Renal pelvis (tissue), 4 donors: ENCODE measurements around the gene RFX2. TPM values are rescaled to one million over a fixed set of nuclear protein-coding genes. Genes with fewer than 3 reads are reported as not detected.
A peak's percentile ranks its signal among the peaks of the same experiment; 100 is the strongest.
"Not testable (repeated sequence)": the region's sequence is repeated elsewhere in the genome, so short reads cannot be mapped to it uniquely, and the experiment has no call there.

Experiments used
- DNase-seq: peaks from one replicate; pipeline ENCODE4 v3.0.0-alpha.2; 2013
- polyA plus RNA-seq, 3 donors: library from polyadenylated mRNA; unstranded; fragments of 120-200 nt; gene quantifications; one replicate each; pipeline ENCODE4 v1.2.1, GENCODE V29; 2013; ENCODE audit not compliant: insufficient read length in 3 of 3

The RFX2 gene
- polyA plus RNA-seq, 3 donors = 7.2 to 11.0 (median 9.7) TPM

- no peak for DNase-seq
These were observed 136.2 kb downstream of the RFX2 start for GRCh38 chr19:5973867-5974635.

GRCh38 chr19:5973376-5973775, 136.9 kb downstream of the RFX2 start:
- no peak for DNase-seq

- DNase-seq = no peak
These were observed 138.0 kb downstream of the RFX2 start for GRCh38 chr19:5972355-5972731.

GRCh38 chr19:5971714-5972354, 138.5 kb downstream of the RFX2 start:
- no peak for DNase-seq

DNA sequence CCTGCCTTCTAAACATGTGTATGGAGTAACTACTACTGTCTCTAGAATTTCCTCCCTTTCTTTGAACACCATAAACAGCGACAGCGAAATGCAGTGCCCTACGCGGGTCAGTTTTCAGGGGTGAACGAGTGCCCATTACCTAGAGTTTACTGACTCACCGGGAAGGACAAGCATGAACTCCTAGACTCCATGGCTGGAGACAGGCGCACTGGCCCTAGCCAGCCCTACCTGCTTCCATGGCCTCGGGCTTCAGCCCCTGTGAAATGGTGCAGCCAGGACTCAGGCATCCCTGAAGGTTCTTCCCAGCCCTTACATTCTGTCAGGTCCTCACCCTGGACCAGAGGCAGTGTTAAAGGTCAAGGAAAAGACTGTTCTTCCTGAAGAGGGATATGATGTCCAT, 140.8 kb downstream of the RFX2 start:
- DNase-seq = no peak

- DNase-seq = no peak
These were observed 141.6 kb downstream of the RFX2 start for GRCh38 chr19:5968431-5969373.

GRCh38 chr19:5967994-5968430, 142.3 kb downstream of the RFX2 start:
- DNase-seq = peak; percentile 79

DNA sequence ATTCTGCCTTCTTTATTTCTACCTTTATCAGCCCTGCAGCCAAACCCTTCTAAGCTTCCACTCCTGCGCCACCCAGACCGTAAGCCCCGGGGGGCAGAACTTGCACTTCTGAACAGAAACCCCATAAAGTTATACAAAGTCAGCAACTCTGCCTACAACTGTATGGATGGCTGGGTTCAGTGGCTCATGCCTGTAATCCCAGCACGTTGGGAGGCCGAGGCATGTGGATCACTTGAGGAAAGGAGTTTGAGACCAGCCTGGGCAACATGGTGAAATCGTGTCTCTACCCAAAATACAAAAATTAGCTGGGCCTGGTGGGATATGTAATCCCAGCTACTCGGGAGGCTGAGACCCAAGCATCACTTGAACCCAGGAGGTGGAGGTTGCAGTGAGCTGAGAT, 142.7 kb downstream of the RFX2 start:
- DNase-seq = no peak

- DNase-seq = no peak
These were observed 143.4 kb downstream of the RFX2 start for GRCh38 chr19:5966941-5967340.

- DNase-seq = no peak
These were observed 144.1 kb downstream of the RFX2 start for GRCh38 chr19:5966215-5966614.

- DNase-seq = no peak
These were observed 145.3 kb downstream of the RFX2 start for GRCh38 chr19:5964816-5965565.

DNA sequence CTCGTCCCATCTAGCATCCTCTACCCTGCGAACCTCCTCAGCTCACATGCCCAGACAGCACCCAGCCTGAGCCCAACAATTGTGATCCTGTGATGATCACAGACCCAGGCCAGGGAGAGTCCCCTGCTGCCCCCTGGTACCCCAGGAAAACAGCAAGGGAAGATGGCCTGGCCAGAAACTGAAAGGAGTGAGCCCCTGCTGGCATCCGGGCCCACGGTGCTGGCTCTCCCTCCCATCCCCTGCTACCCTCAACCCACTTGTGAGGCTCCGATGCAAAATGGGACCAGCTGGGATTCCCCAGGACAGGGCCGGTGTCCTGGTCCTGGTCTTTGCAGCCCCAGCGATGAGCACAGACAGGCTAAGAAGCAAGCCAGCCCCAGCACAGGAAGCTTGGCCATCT, 146.4 kb downstream of the RFX2 start:
- DNase-seq = no peak

- DNase-seq = not testable (repeated sequence)
These were observed 147.0 kb downstream of the RFX2 start for GRCh38 chr19:5963259-5963658.

GRCh38 chr19:5961969-5962945, 148.0 kb downstream of the RFX2 start:
- DNase-seq = no peak

DNA sequence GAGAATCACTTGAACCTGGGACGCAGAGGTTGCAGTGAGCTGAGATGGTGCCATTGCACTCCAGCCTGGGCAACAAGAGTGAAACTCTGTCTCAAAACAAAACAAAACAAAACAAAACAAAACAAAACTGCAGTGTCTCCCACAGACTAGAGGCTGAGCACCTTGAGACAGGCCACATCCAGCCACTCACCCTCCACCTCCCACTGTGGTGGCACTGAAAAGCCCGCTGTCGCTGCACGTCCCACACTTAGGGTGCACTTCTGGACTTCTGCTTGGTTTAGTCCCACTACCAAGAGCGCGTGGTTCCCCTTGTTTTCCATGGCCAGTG, 148.7 kb downstream of the RFX2 start:
- DNase-seq = not testable (repeated sequence)

DNA sequence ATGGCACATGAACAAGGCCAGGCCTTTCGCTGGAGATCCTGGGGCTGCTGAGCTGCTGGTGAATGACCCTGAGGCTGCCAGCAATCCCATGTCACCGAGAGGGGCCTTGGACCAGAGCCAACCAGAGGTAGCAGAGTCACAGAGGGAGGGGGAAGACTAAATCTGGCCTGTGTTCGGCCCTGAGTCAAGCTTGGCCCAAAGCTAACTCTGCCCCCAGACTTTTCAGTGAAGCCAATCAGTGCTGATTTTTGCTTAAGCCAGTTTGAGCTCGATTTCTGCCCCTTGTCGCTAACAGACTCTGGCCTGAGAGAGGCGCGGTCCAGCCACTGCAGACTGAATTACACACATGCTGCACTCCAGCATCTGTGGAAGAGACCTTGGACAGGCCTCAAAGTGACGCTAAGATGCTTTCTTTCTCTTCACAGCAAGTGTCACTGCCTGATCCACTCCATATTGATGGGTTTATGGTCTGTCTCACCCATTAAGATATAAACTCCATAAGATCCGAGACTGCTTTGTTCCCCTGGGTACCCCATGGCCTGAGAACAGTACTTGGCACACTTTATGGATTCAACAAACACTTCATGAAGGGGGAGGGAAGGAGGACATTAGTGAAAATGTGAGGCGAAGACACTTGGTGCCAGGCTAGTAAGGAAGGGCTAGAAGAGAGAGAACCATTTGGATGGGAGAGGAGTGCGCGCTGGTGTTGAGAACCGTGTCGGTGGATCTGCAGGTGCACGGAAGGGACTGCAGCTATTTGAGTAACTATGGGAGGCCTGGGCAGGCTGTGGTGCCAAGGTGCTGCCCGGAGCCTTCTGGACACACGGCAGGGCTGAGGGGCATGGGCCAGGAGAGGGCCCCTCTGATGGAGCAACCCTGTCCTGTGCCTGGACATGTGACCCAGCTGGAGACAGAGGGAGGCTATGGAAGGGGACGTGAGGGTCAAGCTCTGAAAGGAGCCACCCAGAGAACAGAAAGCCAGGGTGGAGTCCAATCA, 150.0 kb downstream of the RFX2 start:
- no peak for DNase-seq

GRCh38 chr19:5959260-5960004, 150.9 kb downstream of the RFX2 start:
- no peak for DNase-seq

DNA sequence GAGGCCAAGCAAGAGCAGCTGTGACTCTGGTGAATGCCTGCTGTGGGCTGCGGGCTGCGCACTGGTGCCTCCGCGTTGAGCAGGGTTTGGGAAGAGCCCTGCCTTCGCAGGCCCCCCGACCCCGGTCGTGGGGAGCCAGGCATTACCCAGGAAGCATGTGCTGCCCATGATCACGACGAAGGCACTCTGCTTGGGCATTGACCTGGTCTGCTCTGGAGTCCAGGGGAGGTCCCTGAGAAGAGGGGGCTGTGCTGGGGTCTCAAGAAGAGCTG, 151.5 kb downstream of the RFX2 start:
- DNase-seq = no peak
